Measurements from ENCODE around the gene ZNF410.
"Not testable (repeated sequence)": the region's sequence is repeated elsewhere in the genome, so short reads cannot be mapped to it uniquely, and the experiment has no call there.

ZNF410 gene, protein sequence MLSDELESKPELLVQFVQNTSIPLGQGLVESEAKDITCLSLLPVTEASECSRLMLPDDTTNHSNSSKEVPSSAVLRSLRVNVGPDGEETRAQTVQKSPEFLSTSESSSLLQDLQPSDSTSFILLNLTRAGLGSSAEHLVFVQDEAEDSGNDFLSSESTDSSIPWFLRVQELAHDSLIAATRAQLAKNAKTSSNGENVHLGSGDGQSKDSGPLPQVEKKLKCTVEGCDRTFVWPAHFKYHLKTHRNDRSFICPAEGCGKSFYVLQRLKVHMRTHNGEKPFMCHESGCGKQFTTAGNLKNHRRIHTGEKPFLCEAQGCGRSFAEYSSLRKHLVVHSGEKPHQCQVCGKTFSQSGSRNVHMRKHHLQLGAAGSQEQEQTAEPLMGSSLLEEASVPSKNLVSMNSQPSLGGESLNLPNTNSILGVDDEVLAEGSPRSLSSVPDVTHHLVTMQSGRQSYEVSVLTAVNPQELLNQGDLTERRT

DNA sequence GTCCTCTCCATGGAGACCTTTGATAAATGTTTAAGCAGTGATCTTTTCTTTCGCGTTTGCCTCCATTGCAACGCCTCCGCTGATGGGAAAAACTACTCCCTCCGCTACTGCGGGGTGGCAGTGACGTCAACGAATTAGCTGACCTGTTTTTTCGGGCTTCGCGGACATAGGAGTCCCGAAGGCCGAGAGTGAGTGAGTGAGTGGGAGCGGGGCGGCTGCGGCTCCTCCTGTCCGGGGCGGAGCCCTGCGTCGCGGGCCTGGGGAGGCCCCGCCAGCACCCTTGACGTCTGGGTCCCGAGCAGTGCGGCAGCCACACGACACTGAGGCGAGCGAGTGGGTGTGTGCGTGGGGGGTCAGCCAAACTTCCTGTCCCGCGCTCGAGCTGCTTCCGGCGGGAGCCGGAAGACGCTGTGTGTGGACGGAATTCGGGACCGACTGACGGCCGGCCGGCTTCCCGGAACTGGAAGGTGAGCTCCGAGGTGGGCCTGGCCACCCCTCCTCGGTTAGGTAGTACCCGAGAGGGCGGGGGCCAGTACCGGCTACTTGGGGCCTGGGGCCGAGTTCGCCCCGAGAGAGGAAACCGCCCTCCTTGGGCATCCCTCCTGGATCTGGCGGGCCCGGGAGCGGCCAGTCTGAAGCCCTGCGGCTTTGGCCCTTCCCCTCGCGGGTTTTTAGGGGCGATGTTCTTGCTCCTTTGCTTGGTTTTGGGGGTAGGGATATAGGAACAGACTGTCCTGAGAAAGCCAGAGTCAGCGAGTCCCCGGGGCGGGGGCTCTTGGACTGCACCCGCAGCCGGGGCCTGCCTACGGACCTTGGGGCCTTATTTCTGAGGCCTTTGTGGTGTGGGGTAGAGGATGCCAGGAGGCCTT, at the start of gene ZNF410:
Gene ZNF410 (plus strand): TSS at position 411 of the 869 bp plus-strand sequence. CDS start 5,317 bp downstream, outside the sequence.
- DNase-seq, result peak; percentile 98

DNA sequence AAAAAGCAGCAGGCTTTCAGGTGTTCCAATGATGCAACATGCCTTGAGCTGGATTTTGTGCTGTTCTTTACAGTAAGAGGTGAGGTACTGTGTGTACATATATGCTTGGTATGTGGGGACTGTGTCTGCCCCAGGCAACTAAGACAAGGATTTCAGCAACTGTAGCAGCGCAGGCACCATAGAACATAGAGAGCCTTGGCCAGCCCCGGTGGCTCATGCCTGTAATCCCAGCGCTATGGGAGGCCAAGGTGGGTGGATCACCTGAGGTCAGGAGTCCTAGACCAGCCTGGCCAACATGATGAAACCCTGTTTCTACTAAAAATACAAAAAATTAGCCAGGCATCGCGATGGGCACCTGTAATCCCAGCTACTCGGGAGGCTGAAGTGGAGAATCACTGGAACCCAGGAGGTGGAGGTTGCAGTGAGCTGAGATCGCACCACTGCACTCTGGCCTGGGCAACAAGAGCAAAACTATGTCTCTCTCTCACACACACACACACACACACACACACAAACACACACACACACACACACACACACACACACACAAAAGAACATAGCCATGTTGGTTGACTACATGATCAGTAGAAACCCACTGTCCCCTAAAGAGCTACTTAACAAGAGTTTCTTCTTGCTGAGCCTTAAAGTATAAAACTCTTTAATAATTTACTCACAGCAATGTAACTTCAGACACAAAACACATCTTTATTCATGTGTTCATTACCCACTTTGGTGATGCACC, 48.2 kb upstream of the ZNF410 start:
- peak; percentile 60 for DNase-seq

DNA sequence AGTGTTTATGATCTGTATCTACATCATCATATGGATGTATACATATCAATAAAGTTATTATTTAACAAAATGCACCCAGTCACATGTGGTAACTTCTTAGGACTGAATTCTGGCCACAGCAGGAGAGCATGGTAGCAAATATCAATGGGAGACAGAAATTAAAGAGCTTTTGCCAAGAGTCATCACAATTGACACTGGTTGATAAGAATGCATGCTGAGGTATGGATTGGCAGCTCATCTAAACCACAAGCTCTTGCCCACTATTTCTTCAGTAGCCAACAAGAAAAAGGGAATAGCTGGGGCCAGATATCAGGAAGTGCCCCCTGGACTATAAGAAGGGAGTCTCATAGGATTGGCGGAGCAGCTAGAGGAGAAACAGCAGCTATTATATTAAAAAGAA, 44.5 kb upstream of the ZNF410 start:
- DNase-seq, result no peak

DNA sequence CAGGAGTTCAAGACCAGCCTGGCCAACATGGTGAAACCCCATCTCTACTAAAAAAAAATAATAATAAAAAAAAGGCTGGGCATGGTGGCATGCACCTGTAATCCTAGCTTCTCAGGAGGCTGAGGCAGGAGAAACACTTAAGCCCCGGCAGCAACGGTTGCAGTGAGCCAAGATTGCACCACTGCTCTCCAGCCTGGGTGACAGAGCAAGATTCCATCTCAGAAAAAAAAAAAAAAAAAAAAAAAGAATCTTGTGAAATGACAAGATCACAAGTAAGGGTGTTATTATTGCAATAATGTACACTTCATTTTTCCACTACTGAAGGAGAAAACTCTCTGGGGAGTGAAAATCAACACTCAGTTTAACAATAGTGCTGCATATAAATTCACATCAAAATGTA, 43.8 kb upstream of the ZNF410 start:
- no peak for DNase-seq

DNA sequence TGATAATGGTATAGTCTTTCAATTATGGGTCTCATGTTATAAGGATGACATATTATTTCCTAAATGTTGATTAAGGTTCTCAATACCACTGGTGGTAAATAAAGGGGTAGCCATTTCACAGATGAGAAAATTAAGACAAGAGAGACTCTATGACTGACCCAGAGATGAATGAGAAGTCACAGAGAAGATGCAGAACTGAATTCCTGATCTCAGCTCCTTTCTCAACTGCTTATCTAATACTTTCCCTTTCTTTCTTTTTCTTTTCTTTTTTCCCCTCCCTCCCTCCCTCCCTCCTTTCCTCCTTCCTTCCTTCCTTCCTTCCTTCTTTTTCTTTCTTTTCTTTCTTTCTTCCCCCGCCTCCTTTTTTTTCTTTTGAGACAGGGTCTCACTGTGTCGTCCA, 43.4 kb upstream of the ZNF410 start:
- no peak for DNase-seq

DNA sequence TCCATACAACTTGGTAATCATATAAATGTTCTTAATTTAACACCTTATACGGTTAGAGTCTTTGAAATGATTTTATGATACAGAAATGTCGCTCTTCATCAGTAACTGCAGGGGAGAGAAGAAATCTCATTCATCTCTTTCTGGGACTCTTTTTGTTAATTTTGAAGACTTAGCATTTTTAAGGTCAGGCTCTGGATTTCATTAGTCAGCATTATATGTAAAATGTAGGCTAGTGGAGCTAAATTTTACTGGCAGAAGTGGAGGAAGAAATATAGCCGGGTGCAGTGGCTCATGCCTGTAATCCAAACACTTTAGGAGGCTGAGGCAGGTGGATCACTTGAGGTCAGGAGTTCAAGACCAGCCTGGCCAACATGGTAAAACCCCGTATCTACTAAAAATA, 39.7 kb upstream of the ZNF410 start:
- DNase-seq, result no peak

DNA sequence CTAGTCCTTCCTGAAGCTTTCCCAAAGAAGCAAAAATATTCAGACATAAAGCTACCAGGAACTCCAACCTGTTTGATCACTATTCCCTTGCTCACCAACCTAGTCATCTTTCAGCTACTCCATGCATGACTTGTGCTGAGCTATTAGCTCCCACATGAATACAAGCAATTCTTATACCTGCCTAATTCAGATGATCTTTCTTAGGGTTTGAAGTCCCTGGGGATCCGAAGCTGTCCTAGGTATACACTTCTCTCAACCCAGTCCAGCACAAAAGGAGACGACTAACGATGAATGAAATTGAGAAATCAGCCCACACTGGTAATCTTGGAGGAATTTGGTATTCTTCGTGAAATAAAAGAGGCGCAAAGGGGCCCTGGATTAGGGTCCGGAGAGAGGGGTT, 35.7 kb upstream of the ZNF410 start:
- DNase-seq, result no peak

DNA sequence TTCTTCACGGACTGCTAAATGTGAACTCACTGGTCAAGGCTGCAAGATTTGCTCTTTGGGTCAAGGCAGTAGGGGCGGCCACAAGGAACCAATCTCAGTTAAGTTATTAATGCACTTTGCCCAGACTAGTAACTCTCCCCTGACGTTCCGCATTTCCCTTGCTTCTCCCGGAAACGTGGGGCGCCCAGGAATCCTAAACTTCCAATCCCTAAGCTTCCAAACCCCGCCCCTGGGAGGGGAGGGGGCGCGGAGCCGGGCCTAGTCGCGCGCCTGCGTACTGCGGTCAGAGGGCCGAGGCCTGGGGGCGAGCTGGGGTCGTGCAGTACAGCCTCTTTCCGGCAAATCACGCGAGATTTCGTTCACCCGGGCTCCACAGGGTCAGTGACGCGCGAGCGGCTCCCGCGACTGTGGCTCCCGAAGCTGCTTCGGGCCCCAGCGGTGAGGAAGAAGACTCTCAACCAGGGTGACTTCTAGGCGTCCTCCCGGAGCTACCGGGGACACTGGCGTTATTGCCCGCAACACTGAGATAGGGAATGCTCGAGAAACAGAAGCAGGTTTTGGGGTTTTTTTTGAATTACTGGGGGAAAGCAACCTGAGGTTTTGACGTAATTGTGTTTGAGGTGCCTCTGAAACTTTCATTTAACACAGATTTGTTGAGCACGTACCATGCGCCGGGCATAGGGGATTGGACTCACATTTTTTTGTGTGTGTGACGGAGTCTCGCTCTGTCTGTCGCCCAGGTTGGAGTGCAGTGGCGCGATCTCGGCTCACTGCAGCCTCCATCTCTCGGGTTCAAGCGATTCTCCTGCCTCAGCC, 34.9 kb upstream of the ZNF410 start, which contains the start of gene PTGR2:
Gene PTGR2 (plus strand): TSS at position 265 of the 816 bp plus-strand sequence. CDS start 7,032 bp downstream, outside the sequence.
- DNase-seq, result peak; percentile 99

DNA sequence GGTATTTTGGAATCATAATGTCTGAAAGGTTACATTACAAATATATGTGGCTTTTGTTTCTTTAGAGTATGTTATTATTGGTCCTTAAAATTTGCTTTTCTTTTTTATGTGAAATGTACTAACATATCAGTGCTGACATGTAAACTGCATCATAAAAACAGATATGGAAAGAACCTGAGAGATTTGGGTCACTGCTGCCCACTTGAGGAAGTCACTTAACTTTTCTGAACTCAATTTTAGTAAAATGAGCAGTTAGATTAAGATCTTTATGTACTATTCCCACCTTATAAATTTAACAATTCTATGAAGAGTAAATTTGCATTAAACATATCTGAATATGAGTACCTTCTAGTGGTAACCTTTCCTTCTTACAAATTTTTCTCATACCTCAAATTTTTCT, 27.5 kb upstream of the ZNF410 start:
- DNase-seq, result no peak

DNA sequence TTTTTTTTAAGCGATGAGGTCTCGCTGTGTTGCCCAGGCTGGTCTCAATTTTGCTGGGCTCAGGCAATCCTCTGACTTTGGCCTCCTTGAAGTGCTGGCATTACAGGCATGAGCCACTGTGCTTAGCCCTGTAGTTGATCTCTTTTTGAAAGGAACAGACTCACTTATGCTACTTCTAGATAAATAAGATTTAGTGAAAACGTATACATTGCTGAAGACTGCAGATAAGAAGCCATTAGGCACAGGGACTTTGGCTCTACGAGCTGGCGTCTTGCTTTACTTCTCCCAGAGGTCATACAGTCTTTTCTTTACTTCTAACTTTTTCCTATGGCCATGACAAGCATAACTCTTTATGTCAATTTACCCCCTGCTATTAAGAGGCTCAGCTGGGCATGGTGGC, 25.6 kb upstream of the ZNF410 start:
- DNase-seq, result no peak

DNA sequence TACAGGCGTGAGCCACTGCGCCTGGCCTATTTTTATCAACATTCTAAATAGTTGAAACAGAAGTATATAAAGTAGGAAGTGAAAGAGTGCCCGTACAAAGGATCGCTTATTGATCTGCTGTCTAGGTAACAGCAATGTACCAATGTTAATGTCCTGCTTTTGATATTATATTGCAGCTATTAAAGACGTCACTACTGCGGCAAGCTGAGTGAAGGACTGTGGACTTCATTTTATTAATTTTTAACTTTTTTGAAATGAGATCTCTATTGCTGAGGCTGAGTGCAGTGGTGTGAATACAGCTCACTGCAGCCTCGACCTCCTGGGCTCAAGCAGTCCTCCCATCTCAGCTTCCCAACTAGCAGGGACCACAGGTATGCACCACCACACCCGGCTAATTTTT, 24.2 kb upstream of the ZNF410 start:
- no peak for DNase-seq

DNA sequence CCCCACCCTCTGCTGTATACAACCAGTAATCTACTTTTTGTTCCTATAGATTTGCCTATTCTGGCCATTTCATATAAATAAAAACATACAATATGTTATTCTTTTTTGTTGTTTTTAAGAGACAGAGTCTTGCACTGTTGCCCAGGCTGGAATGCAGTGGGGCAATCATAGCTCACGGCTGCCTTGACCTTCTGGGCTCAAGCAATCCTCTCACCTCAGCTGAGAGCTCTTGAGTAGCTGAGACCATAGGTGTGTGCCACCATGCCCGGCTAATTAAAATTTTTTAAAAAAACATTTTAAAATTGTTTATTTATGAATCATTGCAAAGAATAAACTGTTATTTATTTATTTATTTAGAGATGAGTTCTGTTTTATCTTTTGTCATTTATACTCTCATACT, 23.4 kb upstream of the ZNF410 start:
- DNase-seq, result no peak

DNA sequence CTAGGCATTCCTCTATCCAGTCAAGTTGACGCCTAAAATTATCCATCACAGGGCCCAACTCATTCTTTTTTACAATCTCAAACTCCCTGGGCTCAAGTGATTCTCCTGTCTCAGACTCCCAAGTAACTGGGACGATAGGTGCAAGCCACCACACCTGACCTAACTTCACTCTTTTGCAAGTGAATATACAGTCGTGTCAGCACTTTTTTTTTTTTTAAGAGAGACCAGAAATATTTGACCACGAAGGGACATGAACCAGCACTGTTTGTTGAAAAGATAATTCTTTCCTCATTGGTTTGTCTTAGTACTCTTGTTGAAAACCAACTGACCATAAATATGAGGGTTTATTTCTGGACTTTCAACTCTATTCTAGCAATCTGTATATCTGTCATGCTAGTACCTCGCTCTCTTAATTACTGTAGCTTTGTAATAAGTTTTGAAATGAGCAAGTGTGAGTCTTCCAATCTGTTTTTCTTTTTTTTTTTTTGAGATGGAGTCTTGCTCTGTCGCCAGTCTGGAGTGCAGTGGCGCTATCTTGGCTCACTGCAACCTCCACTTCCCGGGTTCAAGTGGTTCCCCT, 21.0 kb upstream of the ZNF410 start:
- no peak for DNase-seq

DNA sequence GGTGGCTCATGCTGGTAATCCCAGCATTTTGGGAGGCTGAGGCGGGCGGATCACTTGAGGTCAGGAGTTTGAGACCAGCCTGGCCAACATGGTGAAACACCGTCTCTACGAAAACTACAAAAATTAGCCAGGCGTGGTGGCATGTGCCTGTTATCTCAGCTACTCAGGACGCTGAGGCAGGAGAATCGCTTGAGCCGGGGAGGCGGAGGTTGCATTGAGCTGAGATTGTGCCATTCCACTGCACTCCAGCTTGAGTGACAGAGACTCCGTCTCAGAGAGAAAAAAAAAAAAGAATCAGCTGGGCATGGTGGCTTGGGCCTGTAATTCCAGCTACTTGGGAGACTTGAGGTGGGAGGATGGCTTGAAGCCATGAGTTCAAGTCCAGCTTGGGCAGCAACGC, 16.9 kb upstream of the ZNF410 start:
- not testable (repeated sequence) for DNase-seq

DNA sequence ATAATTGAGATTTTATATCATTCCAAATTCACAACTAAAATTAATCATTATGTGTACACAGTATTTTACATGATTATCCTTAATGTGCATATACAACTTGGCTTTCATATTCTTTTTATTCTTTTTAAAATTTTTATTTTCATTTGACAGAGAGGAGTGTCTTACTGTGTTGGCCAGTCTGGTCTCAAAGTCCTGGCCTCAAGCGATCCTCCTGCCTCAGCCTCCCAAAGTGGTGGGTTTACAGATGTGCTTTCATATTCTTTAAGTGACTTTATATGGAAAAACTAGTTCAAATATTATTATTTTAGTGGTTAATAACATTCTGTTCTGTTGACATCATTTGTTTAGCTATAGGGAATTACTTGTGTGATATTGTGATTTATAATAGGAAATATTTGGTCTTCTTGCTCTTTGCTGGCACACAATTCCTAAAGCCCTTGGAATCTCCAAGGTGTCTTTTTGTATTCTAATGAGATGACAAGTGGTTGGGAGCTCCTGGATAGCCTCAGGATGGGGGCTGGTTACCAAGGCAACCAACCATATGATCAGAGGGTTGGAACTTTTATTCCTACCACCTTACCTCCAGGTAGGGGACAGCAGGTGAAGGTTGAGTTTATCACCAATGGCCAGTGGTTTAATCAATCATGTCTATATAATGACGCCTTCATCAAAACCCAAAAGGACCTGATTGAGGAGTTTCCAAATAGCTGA, 16.0 kb upstream of the ZNF410 start:
- DNase-seq, result no peak

DNA sequence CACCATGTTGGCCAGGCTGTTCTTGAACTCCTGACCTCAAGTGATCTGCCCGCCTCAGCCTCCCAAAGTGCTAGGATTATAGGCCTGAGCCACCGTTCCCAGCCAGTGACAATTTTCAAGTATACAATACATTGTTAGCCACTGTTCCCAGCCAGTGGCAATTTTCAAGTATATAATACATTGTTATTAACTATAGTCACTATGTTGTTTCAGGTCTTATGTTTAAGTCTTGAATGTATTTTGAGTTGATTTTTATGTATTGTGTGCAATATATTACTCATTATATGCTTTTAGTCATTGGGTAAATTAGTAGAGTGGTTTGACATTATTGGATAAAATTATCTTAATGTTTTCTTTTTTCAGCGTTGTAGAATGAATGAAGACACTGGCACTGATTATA, 13.0 kb upstream of the ZNF410 start:
- no peak for DNase-seq

DNA sequence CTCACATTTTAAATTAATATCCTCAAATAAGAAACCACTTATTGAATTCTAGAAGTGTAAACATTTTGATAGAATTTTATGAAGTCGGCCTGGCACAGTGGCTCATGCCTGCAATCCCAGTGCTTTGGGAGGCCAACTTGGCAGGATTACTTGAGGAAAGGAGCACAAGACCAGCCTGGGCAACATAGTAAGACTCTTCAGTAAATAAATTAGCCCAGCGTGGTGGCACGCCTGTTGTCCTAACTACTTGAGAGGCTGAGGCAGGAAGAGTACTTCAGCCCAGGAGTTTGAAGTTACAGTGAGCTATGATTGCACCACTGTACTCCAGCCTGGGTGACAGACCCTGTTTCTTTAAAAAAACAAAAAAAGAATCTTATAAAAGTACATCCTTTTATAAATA, 8.9 kb upstream of the ZNF410 start:
- DNase-seq, result no peak

DNA sequence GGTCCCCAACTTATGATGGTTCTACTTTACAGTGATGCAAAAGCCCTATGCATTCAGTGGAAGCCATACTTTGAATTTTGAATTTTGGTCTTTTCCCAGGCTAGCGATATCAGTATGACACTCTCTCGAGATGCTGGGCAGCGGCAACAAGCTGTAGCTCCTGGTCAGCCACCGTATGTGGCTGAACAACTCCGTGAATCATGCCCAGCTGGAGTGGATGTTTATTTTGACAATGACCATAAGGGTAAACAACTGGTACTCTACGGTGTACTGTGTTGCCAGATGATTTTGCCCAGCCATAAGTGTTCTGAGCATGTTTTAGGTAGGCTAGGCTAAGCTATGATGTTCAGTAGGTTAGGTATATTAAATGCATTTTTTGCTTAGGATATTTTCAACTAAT, 8.2 kb upstream of the ZNF410 start:
- DNase-seq, result no peak

DNA sequence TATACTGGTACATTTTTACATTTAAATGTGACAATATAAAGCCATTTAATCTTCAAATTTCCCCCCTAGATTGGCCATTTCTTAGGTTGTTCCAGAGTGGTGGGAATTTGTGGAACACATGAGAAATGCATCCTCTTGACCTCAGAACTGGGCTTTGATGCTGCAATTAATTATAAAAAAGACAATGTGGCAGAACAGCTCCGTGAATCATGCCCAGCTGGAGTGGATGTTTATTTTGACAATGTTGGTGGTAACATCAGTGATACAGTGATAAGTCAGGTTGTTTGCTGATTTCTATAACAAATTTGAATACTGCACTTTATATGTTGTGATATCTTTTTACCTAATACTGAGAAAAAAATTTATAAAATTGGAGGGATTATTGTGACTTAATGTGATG, 7.6 kb upstream of the ZNF410 start:
- no peak for DNase-seq

DNA sequence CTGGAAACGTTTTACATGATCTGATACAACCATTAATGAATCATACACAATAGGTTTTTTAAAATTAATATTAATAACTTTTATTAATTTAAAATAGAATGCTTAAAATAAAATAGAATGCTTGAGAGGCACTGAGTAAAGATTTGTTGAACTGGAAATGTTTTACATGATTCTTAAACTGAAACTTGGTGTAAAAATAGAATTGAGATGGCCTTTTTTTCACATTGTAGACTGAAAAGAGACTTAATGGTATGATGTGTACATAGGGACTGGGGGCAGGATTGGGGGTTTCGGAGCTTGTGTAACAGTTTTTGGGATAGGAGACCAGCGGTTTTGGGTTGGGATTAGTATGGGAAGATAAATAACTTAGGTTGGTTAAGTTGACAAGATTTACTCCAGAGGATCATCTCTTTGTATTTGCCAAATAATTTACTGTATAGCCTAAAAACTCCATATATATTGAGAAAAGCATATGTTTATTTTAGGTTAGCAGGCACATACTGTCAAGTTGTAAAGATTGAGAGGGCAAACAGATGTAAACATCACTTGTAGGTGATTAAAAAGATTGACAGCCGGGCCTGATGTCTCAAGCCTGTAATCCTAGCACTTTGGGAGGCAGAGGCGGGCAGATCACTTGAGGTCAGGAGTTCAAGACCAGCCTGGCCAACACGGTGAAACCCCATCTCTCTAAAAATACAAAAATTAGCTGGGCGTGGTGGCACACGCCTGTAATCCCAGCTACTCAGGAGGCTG, 2.0 kb upstream of the ZNF410 start:
- no peak for DNase-seq

DNA sequence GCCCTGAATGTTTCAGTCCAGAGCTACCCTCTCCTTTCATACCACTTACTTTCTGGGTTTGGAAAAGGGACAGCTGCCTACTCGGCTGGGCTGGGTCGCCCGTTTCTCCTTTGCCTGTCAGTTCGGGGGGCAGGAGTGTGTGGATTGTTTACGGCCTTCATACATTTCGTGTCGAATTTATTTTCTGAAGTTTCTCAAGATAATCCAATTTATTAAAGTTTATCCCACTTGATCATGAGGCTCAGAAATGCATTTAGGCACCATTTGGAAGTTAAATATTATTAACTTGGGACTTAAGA, 608 bp downstream of the ZNF410 start:
- no peak for DNase-seq

Data from islet precursor cell (in vitro differentiated cells).